ENCODE results near the gene MMP25.

The MMP25 gene

GRCh38 chr16:3096362-3096761 lies 50.0 kb downstream of the MMP25 start:
- DNase-seq: no peak

- DNase-seq: no peak
Observed at GRCh38 chr16:3097266-3097665, 50.9 kb downstream of the MMP25 start.

DNA sequence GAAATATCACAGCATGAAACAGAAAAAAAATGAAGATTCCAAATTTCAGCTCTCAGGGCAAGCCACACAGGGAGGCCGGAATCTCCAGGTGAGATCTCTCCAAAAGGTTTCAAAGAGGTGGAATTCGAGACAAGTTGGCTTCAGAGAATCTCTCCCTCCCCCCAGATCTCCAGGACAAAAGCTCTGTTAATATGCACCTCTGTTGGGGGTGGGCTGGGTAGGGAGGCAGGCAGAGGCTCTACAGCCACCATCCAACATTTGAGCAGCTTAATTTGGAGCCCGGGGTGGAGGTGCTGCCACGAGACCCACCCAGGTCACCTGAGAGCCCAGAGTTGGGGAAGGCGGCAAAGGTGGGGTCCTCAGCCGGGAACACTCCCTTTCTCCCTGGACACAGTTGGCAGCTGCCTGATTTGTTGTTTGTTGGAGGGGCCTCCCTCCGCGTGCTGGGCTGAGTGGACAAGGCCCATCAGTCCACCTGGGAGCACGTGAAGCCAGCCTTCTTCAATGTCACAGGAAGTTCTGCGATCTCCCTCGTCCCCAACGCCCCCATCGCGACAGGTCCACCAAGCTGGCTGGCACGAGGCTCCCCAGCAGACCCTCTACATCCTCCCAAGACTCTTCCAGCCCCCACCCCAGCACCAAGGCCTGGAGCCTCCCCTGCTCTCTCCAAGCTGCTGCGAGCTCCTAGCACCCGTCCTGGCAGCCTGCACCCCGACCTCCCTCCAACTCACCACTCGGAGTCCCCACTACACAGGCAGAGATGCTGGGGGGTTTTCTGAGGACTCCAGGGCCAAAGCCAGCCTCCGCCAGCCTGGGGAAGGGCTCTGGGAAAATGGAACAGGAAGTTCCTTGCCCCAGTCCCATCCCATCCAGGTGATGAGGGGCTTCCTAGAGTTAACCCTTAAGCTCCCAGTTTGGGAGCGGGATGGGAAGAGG lies 52.4 kb downstream of the MMP25 start, which contains the start of gene ZSCAN10:
ZSCAN10 (minus strand) TSS at position 836 of the 936 bp plus-strand sequence. CDS start 6,357 bp downstream, outside the sequence.
- no peak for DNase-seq

GRCh38 chr16:3099395-3099731 lies 53.0 kb downstream of the MMP25 start:
- no peak for DNase-seq

DNA sequence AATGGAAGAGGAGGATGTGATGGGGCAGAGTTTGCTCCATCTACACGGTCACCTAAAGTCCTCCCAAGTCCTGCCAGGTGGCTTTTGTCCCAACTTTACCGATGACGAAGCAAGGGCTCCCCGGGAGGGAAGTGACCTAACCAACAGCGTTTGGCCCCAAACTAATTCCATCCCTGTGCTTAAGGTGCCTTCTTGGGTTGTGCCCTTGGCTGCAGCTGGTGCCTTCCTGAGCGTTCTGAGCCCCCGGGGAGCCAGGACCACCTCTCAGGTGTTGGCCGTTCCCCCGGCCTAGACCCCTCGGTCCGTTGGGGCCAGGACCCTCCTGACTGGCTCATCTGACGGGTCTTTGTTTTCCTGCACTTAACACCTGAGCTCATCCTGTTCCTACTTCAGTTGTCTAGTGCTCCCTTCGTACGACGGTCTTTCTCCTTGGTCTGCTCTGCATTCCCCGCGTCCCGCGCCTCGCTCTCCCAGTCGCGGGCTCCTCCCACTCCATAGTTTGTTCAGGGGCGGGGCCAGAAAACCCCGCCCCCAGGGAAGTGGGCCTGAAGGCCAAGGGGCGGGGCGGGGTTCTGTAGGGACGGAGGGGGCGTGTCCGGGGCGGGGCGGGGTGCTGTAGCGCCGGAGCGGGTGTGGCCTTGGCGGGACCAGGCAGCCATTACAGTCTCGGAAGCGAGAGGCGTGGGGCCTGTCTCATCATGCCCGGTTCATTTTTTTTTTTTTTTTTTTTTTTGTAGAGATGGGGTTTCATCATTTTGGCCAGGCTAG lies 53.6 kb downstream of the MMP25 start:
- DNase-seq: peak; percentile 88

- DNase-seq: peak; percentile 34
Observed at GRCh38 chr16:3101018-3101840, 54.9 kb downstream of the MMP25 start.

DNA sequence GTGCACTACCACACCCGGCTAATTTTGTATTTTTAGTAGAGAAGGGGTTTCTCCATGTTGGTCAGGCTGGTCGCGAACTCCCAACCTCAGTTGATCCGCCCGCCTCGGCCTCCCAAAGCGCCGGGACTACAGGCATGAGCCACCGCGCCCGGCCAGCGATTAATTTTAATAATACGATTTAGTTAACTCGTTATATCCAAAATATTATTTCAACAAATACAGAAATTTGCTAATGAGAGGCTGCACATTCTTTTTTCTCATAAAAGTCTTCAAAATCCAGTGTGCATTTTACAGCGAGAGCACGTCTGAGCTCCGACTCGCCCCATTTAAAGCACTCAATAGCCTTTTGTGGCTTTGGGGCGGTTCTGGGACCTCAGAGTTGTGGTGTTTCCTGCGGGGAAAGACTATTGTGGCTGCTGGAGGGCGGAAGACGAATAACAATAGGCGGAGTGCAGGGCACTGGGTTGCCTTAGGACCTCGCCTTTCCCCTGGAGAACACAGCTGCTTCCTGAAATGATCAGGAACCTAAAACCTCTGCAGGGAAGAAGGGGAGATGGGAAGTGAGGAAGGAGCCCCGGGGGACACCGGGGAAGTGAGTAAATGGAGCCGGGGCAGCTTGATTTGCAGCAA lies 55.6 kb downstream of the MMP25 start:
- DNase-seq: no peak

- DNase-seq: peak; percentile 90
Observed at GRCh38 chr16:3106205-3106928, 60.0 kb downstream of the MMP25 start.
